Brain microvascular endothelial cell (primary cell): ENCODE measurements around the gene BIN2.
A peak's percentile ranks its signal among the peaks of the same experiment; 100 is the strongest.

Experiments
- DNase-seq: peaks from one replicate; pipeline ENCODE4 v3.0.0-alpha.2; 2020
- H3K27ac ChIP-seq: fragments of 250-450 bp; sonication (Bioruptor Pico); 2 replicates; pipeline ENCODE4 v1.5.1; 2020; ENCODE audit warnings: mild to moderate bottlenecking, moderate library complexity
- H3K27me3 ChIP-seq: fragments of 250-450 bp; sonication (Bioruptor Pico); replicated peaks from 2 replicates; pipeline ENCODE4 v1.5.1; 2020; ENCODE audit warnings: mild to moderate bottlenecking
- H3K36me3 ChIP-seq: fragments of 250-450 bp; sonication (Bioruptor Pico); replicated peaks from 2 replicates; pipeline ENCODE4 v1.5.1; 2020; ENCODE audit warnings: mild to moderate bottlenecking
- H3K4me3 ChIP-seq: 2 replicates; pipeline ENCODE4 v1.5.1; 2011; ENCODE audit warnings: low read depth, mild to moderate bottlenecking, control low read depth, low read length, moderate library complexity
- in situ Hi-C: cut with HindIII; loops from 2 replicates; pipeline ENCODE4 v1.10.0; 2017; ENCODE audit warnings: low sequenced_read_pairs, low pct_ligation_motif_present
- TF ChIP-seq, protein P1 (sequence below): IDR thresholded peaks from 2 replicates; pipeline ENCODE4 v1.5.1; 2011; ENCODE audit warnings: low read depth, mild to moderate bottlenecking, moderate library complexity, low read length, control low read depth, inconsistent platforms; ENCODE audit errors: missing control alignments

The BIN2 gene

DNA sequence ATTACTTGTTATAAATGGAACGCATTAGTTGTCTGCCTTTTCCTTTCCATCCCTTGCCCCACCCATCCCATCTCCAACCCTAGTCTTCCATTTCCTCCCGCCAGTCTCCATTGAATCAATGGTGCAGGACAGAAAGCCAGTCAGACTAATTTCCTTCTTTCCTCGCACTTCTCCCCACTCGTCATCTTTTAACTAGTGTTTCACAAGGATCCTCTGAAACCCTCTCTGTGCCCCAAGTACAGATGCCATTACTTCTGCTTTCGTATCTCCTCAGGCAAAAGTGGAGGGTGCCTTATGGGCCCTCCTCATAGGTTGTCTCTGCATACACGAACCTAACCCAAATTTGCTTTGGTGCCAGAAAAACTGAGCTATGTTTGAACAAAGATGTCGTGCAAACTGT lies 81.1 kb downstream of the BIN2 start:
- in situ Hi-C loops, result no loop called here
- Histone ChIP-seq H3K4me3 (no peak overlapping the region), H3K27me3 (no peaks in the 10 kb centered on the region), H3K27ac (no peak overlapping the region), H3K36me3 (peaks cover 43% of the 10 kb centered on the region)
- TF ChIP-seq, protein P1, sequence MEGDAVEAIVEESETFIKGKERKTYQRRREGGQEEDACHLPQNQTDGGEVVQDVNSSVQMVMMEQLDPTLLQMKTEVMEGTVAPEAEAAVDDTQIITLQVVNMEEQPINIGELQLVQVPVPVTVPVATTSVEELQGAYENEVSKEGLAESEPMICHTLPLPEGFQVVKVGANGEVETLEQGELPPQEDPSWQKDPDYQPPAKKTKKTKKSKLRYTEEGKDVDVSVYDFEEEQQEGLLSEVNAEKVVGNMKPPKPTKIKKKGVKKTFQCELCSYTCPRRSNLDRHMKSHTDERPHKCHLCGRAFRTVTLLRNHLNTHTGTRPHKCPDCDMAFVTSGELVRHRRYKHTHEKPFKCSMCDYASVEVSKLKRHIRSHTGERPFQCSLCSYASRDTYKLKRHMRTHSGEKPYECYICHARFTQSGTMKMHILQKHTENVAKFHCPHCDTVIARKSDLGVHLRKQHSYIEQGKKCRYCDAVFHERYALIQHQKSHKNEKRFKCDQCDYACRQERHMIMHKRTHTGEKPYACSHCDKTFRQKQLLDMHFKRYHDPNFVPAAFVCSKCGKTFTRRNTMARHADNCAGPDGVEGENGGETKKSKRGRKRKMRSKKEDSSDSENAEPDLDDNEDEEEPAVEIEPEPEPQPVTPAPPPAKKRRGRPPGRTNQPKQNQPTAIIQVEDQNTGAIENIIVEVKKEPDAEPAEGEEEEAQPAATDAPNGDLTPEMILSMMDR, result no peak
- no peak for DNase-seq

DNA sequence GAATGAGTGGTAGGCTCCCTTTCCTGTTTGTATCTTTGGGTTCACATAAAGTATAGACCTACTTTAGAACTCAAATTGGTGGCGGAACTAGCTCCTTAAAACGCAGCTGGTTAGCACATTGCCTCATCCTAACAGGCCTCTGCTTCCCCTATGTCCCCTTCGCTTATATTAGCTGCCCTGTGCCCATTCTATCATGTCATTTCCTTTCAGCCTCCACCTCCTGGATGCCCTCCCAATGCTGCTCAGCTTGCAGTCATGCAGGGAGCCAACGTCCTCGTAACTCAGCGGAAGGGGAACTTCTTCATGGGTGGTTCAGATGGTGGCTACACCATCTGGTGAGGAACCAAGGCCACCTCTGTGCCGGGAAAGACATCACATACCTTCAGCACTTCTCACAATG lies 81.9 kb downstream of the BIN2 start:
- peaks cover 43% of the 10 kb centered on the region for H3K36me3 ChIP-seq
- no peak overlapping the region for H3K4me3 ChIP-seq
- TF ChIP-seq, protein P1, result no peak
- in situ Hi-C loops, result no loop called here
- H3K27ac ChIP-seq, result no peak overlapping the region
- no peaks in the 10 kb centered on the region for H3K27me3 ChIP-seq
- DNase-seq, result no peak

DNA sequence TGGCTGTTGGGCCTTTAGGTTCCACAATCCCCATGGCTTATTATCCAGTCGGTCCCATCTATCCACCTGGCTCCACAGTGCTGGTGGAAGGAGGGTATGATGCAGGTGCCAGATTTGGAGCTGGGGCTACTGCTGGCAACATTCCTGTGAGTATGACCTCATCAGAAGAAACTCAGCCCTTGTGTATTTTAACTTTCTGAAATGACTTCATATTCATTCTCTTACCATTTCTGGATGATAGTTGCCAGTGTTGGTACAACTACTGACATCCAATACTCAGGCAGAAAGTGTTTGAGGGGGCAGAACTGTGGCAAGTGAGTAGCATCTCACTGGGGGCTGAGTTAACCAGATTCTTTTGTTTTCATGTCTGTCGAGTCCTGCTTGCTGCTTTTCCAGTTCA lies 83.0 kb downstream of the BIN2 start:
- H3K27ac ChIP-seq, result no peak overlapping the region
- in situ Hi-C loops, result no loop called here
- no peaks in the 10 kb centered on the region for H3K27me3 ChIP-seq
- no peak overlapping the region for H3K4me3 ChIP-seq
- TF ChIP-seq, protein P1, result no peak
- H3K36me3 ChIP-seq, result peaks cover 39% of the 10 kb centered on the region
- peak; percentile 8 for DNase-seq

DNA sequence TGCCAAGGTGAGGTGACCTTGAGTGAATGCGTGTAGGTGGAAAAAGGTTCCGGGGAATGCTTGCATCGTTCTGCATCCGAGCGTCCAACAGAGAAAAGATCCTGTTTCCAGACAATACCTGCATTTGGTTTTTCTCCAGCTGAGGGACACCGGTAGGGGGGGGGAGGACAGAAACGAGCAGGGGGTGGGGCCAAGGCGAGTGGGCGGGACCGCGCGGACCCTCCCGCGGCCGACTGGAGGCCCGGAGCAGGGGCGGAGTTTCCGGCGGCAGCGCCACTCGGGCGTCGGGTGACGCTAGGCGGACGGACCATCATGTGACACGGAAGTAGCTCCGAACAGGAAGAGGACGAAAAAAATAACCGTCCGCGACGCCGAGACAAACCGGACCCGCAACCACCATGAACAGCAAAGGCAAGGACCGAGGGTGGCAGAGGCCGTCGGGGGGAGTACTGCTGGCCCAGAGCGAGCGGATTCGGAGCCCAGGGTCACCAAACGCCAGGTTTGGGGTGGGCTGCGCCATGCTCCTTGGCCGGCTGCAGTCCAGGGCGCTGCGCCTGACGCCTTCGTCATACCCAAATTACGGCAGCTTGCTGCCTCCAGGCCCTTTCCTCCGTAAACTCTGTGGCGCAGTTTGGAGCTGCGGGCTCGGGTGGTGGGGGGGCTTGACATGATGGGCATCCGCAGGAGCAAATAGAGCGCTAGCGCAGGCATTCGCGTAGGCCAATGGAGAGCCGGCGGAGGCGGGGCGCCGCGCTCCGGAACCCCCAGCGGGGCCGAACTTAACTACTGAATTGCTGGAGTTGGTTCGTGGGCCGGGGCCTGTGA lies 85.3 kb downstream of the BIN2 start, which contains the start of gene DAZAP2:
Gene DAZAP2, plus strand, starts transcription at position 317 of the 825 bp plus-strand sequence. Its CDS starts 82 bp downstream, at position 399.
- peak within 1 kb of the TSS; percentile 99 for H3K27ac ChIP-seq
- peaks cover 24% of the 10 kb centered on the region for H3K36me3 ChIP-seq
- peak within 1 kb of the TSS; percentile 100 for H3K4me3 ChIP-seq
- in situ Hi-C loops, result no loop called here
- H3K27me3 ChIP-seq, result no peaks in the 10 kb centered on the region
- TF ChIP-seq, protein P1, result peak; percentile 24
- peak; percentile 93 for DNase-seq

DNA sequence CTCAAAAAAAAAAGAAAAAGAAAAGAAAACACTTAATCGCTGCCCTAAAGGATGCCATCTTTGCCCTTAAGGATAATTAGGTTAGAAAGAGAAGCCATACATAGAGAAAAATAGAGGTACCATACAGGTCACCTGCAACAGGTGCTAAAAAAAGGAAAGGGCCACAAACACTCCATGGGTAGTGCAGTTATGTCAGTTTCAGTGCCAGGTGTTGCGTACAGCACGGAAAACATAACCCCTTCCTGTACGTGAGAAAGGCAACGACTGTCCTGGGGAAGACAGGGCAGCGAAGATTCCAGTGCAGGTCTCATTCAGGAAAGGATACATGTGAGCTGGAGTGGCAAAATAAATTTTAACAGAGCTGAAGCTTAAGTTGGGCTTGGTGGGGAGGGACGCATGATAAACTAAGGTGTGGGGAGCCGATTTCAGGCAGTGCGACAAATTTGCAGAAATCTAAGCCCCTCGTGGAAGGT lies 85.9 kb downstream of the BIN2 start:
- no peak for DNase-seq
- TF ChIP-seq, protein P1, result no peak
- peak overlapping the region; percentile 100 for H3K4me3 ChIP-seq
- in situ Hi-C loops, result no loop called here
- H3K36me3 ChIP-seq, result peaks cover 23% of the 10 kb centered on the region
- H3K27ac ChIP-seq, result no peak overlapping the region
- no peaks in the 10 kb centered on the region for H3K27me3 ChIP-seq
